OCI-LY7 (cell line): ENCODE results near the gene SYT13.

Experiments used
- CTCF ChIP-seq: fragments of 200-600 bp; sonication (generic); conservative IDR thresholded peaks from 2 replicates; pipeline ENCODE4 v1.5.1; 2014; ENCODE audit warnings: mild to moderate bottlenecking, antibody characterized with exemption, low read length, moderate library complexity, mixed read lengths
- EZH2phosphoT487 ChIP-seq: fragments of 200-600 bp; sonication (generic); IDR thresholded peaks from 2 replicates; pipeline ENCODE4 v1.6.1; 2018; ENCODE audit warnings: low read depth, borderline replicate concordance, mild to moderate bottlenecking, mixed run types, antibody characterized with exemption, low read length, moderate library complexity, mixed read lengths

- no peak for TF ChIP-seq CTCF
- no peak for TF ChIP-seq EZH2phosphoT487
Measured at GRCh38 chr11:45259592-45259991, 26.5 kb downstream of the SYT13 start.
